ENCODE data around the gene PLIN4.

Gene PLIN4

GRCh38 chr19:4521888-4522242 is 3.6 kb upstream of the PLIN4 start:
- ChIA-PET POLR2A (no interaction called here), CTCF (interaction anchor here (1.1 to 5.8 kb wide), 4 partner anchors 13 to 113 kb away, joined by 3 to 84 read pairs (median 12); partner anchors contain the start of gene PLIN5)
- no peak for TF ChIP-seq CTCF (IDR thresholded peaks at IDR 0.05; ENCODE audit: insufficient read depth, low read length, missing control alignments)
- no peak overlapping the region for H3K4me3 ChIP-seq (ENCODE audit: low read depth, low read length)
- no peak for DNase-seq (ENCODE audit: low read depth, low spot score)

DNA sequence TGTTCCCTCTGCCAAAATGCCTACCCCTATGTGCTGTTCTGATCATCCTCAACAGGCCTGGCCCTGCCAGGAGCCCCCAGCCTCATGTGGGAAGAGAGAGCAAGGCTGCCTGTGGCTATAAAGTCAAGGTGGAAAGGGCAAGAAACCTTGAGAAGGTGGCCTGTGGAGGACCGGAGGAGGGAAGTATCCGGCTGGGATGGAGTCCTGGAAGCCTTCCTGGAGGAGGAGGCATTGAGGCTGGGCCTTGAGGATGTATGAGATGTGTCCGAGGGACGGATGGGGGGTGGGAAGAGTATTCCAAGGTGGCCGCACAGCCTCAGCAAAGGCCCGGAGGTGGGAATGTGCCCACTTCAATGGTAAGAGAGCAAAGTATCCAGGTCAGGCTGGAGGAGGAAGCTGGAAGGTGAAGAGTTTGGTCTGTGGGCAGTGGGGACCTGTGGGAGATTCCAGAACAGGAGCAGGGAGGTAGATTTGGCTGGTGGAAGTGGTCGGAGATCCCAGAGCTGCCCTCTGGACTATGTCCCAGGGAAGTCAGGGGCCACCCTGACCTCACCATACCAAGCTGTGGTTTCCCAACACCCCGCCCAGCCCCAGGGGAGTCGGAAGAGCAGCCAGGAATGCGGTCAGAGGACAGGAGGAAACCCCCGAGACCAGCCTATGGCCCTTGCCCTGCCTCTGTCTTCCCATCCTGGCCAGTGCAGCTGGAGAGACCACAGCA is 3.0 kb upstream of the PLIN4 start:
- no peak overlapping the region for H3K4me3 ChIP-seq (ENCODE audit: low read depth, low read length)
- TF ChIP-seq CTCF (IDR thresholded peaks at IDR 0.05; ENCODE audit: insufficient read depth, low read length, missing control alignments): no peak
- ChIA-PET POLR2A (interaction anchor here (0.8 kb wide), 1 partner anchor 46 kb away, joined by 3 read pairs; no protein-coding TSS in a partner anchor), CTCF (interaction anchor here (1.1 to 5.8 kb wide), 4 partner anchors 13 to 113 kb away, joined by 3 to 84 read pairs (median 12); partner anchors contain the start of gene PLIN5)
- DNase-seq (ENCODE audit: low read depth, low spot score): no peak

DNA sequence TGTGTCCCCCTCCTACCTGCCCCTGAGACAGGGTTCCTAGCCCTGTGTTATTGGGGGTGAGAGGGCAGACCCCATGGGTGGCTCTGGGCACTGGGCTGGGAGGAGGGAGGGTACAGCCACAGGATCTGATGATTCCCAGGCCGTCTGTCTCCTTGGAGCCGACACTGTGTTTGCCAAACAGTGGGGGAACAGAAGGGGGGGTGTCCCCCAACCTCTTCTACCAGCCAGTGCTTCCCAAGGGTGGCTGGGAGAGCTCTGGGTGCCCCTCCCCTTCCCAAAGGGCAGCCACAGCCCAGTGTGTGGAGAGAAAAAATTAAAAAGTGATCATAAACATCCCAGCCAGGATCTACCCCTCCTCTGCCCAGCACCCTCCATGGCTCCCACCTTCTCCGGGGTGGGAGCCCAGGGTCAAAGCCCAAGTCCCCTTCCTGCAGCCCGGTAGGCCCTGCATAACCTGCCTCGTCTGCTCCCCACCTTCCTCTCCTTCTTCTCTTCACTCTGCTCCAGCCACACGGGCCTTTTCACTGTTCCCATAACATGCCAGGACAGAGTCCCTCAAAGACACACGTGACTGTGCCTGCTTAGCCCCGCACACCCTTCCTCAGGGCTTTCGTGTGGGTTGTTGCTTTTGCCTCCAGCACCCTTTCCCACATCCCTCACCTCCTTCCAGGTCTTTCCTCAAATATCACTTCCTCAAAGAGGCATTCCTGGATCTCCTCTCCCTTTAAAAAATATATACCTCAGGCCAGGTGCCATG is 1.4 kb upstream of the PLIN4 start:
- ChIA-PET POLR2A (no interaction called here), CTCF (no interaction called here)
- no peak for TF ChIP-seq CTCF (IDR thresholded peaks at IDR 0.05; ENCODE audit: insufficient read depth, low read length, missing control alignments)
- DNase-seq (ENCODE audit: low read depth, low spot score): no peak
- no peak overlapping the region for H3K4me3 ChIP-seq (ENCODE audit: low read depth, low read length)

DNA sequence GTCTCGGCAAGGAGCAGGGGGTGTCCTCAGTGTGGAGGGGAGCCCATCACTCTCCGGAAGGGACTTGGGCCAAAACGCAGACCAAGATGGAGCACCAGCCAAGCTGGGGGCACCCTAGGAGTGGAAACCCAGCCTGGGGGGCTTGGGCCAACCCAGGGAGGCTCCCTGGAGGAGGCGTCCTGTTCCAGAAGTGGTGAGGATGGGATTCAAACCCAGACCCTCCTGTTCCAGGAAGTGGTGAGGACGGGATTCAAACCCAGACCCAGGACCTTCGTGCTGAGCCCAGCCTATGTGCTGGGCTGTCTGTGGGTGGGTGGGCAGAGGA is 848 bp upstream of the PLIN4 start:
- TF ChIP-seq CTCF (IDR thresholded peaks at IDR 0.05; ENCODE audit: insufficient read depth, low read length, missing control alignments): no peak
- ChIA-PET CTCF (no interaction called here), POLR2A (no interaction called here)
- no peak overlapping the region for H3K4me3 ChIP-seq (ENCODE audit: low read depth, low read length)
- no peak for DNase-seq (ENCODE audit: low read depth, low spot score)

DNA sequence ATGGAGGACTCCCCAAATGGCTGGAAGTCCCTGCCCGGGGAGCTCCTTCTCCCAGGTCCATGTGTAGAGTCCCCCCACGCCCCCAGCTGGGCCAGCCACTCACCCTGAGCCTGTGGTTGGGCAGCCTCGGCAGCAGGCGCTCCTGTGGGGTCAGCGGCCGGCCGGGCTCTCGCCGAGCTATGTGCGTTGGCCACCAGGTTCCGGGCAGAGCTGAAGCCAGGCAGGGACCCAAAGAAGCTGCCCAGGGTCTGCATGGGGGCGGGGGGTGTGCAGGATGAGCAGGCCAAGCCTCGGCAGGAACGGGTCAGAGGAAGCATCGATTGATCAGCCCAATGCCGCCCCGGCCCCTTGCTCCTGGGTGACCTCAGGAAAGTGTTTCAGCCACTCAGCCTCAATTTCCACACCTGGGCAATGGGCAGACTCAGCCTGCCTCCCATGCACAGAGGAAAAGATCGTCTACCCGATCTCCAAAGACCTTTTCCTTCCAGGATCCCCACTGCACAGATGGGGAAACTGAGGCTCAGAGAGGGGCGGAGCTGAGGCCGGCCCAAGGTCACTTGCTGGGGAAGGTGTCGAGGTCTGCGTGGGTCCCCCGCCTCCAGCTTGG is 732 bp downstream of the PLIN4 start:
- no peak overlapping the region for H3K4me3 ChIP-seq (ENCODE audit: low read depth, low read length)
- ChIA-PET POLR2A (no interaction called here), CTCF (interaction anchor here (0.9 to 2.7 kb wide), 4 partner anchors 8 to 250 kb away, joined by 3 to 17 read pairs (median 5); partner anchors contain the start of gene PLIN5)
- no peak for DNase-seq (ENCODE audit: low read depth, low spot score)
- no peak for TF ChIP-seq CTCF (IDR thresholded peaks at IDR 0.05; ENCODE audit: insufficient read depth, low read length, missing control alignments)

GRCh38 chr19:4516939-4517300 is 1.4 kb downstream of the PLIN4 start:
- H3K4me3 ChIP-seq (ENCODE audit: low read depth, low read length): no peak overlapping the region
- no peak for DNase-seq (ENCODE audit: low read depth, low spot score)
- ChIA-PET CTCF (interaction anchor here (2.7 kb wide), 1 partner anchor 8 kb away, joined by 17 read pairs; no protein-coding TSS in a partner anchor), POLR2A (no interaction called here)
- TF ChIP-seq CTCF (IDR thresholded peaks at IDR 0.05; ENCODE audit: insufficient read depth, low read length, missing control alignments): no peak

Measured in AG04449 (cell line).